ENCODE measurements around the gene PRSS50.
"Not testable (repeated sequence)": the region's sequence is repeated elsewhere in the genome, so short reads cannot be mapped to it uniquely, and the experiment has no call there.

Gene PRSS50

GRCh38 chr3:46717447-46718231 is at the start of gene PRSS50:
PRSS50 (minus strand) TSS chr3:46717869; CDS start chr3:46717824, 45 bp downstream.
- no peak for DNase-seq (ENCODE audit: low read depth)

GRCh38 chr3:46764206-46764605 is 46.5 kb upstream of the PRSS50 start:
- no peak for DNase-seq (ENCODE audit: low read depth)

GRCh38 chr3:46763178-46763577 is 45.5 kb upstream of the PRSS50 start:
- DNase-seq (ENCODE audit: low read depth) = no peak

- DNase-seq (ENCODE audit: low read depth) = no peak
Observed at GRCh38 chr3:46759239-46760167, 41.8 kb upstream of the PRSS50 start.

- DNase-seq (ENCODE audit: low read depth) = no peak
Observed at GRCh38 chr3:46756642-46757041, 39.0 kb upstream of the PRSS50 start.

GRCh38 chr3:46755646-46756045 is 38.0 kb upstream of the PRSS50 start:
- no peak for DNase-seq (ENCODE audit: low read depth)

- not testable (repeated sequence) for DNase-seq (ENCODE audit: low read depth)
Observed at GRCh38 chr3:46753127-46753526, 35.5 kb upstream of the PRSS50 start.

GRCh38 chr3:46750555-46751038 is 32.9 kb upstream of the PRSS50 start:
- no peak for DNase-seq (ENCODE audit: low read depth)

- DNase-seq (ENCODE audit: low read depth) = no peak
Observed at GRCh38 chr3:46749129-46749528, 31.5 kb upstream of the PRSS50 start.

GRCh38 chr3:46748170-46748569 is 30.5 kb upstream of the PRSS50 start:
- DNase-seq (ENCODE audit: low read depth) = no peak

GRCh38 chr3:46746711-46747110 is 29.0 kb upstream of the PRSS50 start:
- no peak for DNase-seq (ENCODE audit: low read depth)

- DNase-seq (ENCODE audit: low read depth) = no peak
Observed at GRCh38 chr3:46742992-46743585, 25.4 kb upstream of the PRSS50 start.

- DNase-seq (ENCODE audit: low read depth) = not testable (repeated sequence)
Observed at GRCh38 chr3:46739565-46739964, 21.9 kb upstream of the PRSS50 start.

GRCh38 chr3:46737329-46737731 is 19.7 kb upstream of the PRSS50 start:
- no peak for DNase-seq (ENCODE audit: low read depth)

GRCh38 chr3:46736006-46736872 is 18.6 kb upstream of the PRSS50 start:
- DNase-seq (ENCODE audit: low read depth) = no peak

- no peak for DNase-seq (ENCODE audit: low read depth)
Observed at GRCh38 chr3:46734773-46735172, 17.1 kb upstream of the PRSS50 start.

GRCh38 chr3:46733026-46733800 is 15.5 kb upstream of the PRSS50 start:
- DNase-seq (ENCODE audit: low read depth) = no peak

- no peak for DNase-seq (ENCODE audit: low read depth)
Observed at GRCh38 chr3:46731795-46732194, 14.1 kb upstream of the PRSS50 start.

GRCh38 chr3:46730819-46731218 is 13.2 kb upstream of the PRSS50 start:
- DNase-seq (ENCODE audit: low read depth) = no peak

- no peak for DNase-seq (ENCODE audit: low read depth)
Observed at GRCh38 chr3:46729038-46729437, 11.4 kb upstream of the PRSS50 start.
